DMS 273 treated with DMSO at 0.1 percent for 48 hours (cell line): Measurements from ENCODE around the gene FUNDC2.
"Not testable (repeated sequence)": the region's sequence is repeated elsewhere in the genome, so short reads cannot be mapped to it uniquely, and the experiment has no call there.

Source experiments
- DNase-seq: peaks from one replicate; lab custom pipeline; 2025; lab: John Stamatoyannopoulos, UW

FUNDC2 gene

GRCh38 chrX:155026727-155027508 lies at the start of gene FUNDC2:
FUNDC2 (plus strand) TSS chrX:155026844; CDS start chrX:155026939, 95 bp downstream.
- peak; percentile 79 for DNase-seq

DNA sequence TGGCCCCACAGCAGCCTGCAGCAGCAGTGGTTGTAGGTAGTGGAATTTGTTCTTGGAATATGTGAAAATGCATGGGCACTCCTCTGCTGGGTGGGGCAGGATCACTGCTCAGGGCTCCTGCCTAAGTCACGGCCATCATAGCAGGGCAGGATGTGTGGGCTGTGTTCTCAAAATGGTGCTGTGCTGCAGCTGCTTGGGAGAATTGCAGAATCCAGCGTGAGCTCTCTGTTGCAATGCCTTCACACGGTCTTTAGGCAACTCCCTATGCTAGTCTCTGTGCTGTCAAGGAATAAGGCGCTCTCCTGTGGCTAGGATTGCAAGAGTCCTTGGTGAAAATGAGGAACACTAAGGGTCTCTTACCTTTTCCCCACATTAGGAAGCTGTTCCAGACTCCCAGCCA lies 47.0 kb upstream of the FUNDC2 start:
- DNase-seq, result no peak

DNA sequence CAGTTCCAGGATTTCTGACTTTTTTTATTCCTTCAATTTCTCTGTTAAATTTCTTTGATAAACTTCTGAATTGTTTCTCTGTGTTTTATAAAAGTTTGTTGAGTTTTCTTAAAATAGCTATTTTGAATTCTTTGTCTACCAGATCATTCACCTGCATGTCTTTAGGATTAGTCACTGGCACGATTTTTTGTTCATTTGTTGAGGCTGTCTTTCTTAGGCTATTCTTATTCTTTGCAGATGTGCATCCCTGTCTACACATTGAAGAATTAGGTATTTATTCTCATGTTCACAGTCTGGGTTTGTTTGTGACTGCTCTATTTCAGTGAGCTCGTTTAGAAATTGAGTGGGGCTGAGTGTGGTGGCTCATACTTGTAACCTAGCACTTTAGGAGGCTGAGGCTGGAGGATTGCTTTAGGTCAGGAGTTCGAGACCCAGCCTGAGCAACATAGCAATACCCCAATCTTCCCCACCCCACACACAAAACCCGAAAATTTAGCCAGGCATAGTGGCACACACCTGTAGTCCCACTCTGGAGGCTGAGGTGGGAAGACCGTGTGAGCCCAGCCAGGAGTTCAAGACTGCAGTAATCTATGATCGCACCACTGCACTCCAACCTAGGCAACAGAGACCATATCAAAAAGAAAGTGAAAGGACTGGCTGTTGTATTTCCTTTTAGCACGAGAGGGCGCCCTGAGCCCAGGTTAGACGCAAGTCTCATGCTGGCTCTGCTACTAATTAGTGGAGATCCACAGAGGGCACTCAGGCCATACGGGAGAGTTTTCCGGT lies 46.1 kb upstream of the FUNDC2 start:
- peak; percentile 34 for DNase-seq

DNA sequence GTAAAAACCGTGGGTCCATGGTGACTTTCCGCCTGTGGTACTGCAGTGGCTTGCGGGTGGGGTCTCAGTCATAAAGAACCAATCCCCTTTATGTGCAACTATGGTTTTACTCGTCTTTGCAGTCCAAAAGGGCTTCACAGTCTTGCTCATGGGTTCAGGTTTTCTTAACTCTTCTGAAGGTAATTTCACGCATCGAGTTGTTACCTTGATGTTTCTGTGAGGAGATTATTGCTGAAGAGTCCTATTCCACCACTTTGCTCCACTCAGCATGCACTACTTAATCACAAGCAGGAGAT lies 45.6 kb upstream of the FUNDC2 start:
- DNase-seq, result no peak

DNA sequence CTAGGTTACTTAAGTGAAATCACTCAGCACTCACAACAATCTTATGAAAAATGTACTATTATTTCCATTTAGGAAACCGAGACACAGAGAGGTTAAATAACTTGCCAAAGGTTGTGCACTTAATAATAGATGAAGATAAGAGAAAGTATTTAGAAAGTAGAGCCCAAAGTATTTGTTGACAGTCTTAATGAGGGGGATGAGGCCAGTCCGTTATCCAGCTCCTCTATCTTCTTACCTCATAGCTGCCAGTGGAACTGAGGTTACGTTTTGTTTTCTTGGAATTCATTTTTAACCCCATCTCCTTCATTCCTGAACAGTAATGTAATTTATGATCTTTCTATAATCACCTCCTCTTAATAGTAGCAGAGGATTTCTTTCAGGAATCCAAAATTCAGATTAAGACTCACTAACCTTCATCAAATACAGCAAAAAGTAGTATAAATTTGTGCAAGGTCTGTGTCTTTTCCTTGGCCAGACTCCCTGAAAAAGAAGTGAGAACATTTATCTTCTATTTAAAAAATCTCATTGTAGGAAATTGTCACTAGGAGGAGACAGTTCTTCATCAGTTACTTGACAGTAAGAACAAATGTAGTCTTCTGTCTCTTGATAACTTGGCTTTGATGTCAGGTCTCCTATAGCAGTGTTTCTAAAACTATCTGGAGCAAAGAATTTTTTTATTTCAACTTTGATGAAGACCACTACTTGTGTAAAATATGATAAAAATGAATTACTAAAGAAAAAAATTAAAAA lies 39.6 kb upstream of the FUNDC2 start:
- peak; percentile 4 for DNase-seq

GRCh38 chrX:154987940-154988339 lies 38.7 kb upstream of the FUNDC2 start:
- DNase-seq, result no peak

GRCh38 chrX:154988719-154989118 lies 37.9 kb upstream of the FUNDC2 start:
- DNase-seq, result no peak

DNA sequence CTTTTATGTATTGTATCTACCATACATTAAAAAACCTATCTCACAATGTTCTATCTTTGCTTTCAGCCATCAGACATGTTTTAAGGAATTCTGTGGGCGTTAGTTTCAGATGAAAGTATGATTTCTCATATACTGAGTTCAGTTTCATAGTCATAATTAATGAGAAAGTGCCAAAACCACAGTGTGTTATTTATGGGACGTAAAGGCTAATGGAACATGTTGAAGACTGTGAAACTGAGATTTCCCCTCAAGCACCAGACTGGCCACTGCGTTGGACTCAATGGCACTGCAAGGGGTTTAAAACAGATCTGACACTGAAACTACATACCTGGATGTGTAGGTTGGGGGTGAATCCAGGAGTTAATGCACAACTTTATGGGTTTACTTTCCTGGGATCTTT lies 36.1 kb upstream of the FUNDC2 start:
- DNase-seq, result no peak

GRCh38 chrX:154991039-154991438 lies 35.6 kb upstream of the FUNDC2 start:
- no peak for DNase-seq

- no peak for DNase-seq
Observed at GRCh38 chrX:154991476-154991875, 35.2 kb upstream of the FUNDC2 start.

DNA sequence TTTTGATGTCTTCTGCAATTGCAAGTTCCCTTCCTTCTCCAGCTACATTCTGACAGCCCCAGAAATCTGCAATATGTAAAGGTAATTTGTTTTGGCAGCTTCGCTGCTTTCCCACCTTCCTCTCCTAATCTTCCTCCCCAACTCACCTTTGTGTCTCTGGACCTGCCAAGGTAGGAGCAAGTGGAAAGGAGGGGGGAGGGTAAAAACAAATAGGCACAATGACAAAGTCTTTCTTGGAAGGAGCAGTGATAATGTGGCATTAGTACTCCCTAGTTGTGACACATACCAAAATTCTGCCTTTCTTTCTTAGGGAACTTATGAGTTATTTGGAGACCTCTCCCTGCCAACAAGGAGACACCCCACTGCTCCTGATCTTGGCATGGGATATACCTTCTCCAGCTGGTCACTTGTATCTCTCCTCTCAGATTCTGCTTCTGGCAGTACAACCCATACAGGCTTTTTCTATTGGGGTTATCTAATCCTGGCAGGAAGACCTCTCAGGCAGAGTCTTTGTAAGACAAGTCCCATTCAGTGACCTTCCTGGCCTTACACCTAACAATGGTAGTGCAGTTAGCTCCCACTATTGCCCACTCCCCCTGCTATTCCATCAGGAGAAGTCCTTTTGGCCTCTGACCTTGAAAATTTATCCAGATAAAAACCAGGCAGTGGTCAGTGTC lies 28.3 kb upstream of the FUNDC2 start:
- DNase-seq, result no peak

DNA sequence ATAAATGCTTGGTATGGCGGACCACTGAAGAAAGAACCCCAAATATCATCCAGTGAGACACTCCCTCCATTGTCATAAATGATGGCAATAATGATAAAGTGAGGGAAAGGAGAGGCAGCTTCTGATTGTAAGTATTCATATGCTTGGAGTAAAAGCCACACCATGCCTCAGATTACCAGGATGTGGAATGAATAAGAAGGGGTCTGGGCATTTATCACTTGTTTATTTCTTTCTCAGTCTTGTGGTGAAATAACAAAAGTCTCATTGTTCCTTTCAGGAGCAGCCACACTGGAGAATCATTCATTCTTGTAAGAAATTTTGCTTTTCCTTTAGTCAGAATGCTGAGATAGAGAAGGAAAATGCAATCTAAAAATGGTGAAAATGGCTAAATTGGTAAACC lies 25.8 kb upstream of the FUNDC2 start:
- no peak for DNase-seq

DNA sequence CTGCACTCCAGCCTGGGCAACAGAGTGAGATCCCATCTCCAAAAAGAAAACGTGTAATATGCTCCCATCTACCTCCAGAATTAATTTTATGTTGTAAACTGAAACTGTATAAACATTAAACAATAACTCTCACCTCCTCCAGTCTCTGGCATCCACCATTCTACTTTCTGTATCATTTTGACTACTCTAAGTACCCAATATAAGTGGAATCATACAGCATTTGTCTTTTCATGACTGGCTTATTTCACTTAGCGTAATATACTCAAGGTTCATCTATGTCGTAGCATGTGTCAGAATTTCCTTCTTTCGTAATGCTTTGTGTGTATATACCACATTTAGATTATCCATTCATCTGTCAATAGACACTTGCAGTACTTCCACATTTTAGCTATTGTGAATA lies 24.8 kb upstream of the FUNDC2 start:
- DNase-seq, result no peak

DNA sequence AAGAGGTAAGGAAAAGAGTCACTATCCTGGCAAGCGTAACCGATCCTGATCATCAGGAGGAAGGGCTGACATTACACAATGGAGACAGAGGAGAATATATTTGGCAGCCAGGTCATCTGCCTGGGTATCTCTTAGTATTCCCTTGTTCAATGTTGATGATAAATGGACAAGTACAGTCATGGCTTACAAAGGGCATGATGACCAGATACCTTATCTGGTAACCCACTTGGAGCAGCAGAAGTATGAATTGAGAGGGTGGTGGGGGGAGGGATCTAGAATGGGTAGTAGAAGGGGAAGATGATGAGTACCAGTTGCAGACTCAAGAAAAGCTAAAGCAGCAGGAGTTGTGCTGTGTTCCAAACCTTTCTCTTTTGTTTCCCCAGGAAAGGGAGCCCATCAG lies 21.5 kb upstream of the FUNDC2 start:
- DNase-seq, result no peak

DNA sequence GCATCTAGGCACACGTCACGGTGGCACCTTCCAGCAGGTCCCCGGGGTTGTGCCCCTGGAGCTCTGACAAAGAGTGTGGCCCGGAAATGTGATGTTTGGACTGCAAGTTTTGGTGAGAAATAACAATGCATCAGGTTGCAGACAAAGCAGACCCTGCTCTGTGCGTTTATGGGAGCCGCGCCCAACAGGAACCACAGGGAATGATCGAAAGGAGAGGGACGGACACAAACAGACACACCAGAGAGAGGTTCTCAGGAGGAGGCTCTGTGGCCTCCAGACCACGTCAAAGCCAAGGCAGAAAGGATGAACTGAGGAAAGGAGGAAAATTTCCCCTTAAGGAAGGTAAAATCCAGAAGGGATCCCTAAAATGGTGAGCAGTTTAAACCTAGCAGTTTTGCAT lies 20.3 kb upstream of the FUNDC2 start:
- DNase-seq, result not testable (repeated sequence)

- DNase-seq, result not testable (repeated sequence)
Observed at GRCh38 chrX:155006913-155007671, 19.6 kb upstream of the FUNDC2 start.

DNA sequence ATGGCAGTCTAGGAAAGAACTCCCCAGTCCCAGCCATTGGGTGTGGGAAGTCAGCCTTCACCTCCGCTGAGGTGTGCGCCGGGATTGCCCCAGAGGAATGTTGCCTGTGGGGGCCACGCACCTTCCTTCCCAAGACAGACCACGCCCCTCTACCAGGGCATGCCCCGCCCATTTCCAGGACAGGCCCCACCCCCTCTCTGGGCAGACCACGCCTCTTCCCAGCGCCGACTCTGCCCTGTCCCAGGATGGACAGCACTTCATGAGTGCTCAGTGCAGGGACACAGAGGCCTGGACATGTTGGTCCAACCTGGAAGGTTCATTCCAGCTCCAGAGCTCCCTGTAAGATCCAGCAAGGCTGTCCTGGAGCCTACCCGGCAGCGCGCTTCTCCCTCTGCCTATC lies 18.1 kb upstream of the FUNDC2 start:
- not testable (repeated sequence) for DNase-seq

GRCh38 chrX:155009994-155010472 lies 16.6 kb upstream of the FUNDC2 start:
- no peak for DNase-seq

DNA sequence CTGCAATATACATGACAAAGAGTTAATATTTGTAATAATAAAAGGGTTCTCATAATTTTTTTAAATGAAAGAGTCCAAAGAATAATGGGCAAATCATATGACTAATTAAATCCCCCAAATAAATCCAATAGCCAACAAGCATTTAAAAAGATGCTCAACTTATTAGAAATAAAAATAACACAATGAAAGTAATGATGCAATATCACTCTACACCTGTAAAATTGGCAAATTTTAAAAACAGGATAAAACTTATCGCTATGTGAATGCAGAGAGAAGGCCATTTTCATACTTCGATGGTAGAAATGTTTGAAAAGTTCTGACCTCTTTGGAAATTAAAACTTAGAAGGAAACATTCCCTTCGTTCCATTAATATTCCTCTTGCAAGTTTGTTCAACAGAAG lies 6.1 kb upstream of the FUNDC2 start:
- DNase-seq, result no peak

DNA sequence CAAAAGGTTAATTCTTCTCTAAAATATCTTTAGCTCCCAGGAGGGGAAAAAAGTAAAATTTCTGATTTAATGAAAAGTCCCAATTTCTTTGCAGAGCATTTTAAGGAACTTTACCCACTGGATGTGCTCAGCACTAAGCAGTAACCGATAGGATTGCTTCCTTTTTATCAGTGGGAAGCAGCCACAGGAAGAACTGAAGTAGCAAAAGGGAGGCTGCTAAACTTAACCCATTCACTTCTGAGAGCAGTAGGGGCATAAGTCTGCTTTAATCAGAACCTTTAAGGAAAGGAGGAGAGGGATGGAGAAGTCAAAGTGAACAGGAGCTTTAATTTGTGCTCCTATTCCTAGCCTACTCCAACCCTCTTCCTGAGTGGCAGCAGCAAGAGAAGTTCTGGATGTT lies 4.1 kb upstream of the FUNDC2 start, which contains the start of gene F8:
Gene F8, minus strand, starts transcription at position 139 of the 400 bp plus-strand sequence. CDS start 171 bp downstream, outside the sequence.
- DNase-seq, result no peak
